Measurements from ENCODE around the gene NT5C1B. TPM values are rescaled to one million over a fixed set of nuclear protein-coding genes. Genes with fewer than 3 reads are reported as not detected.
"Not testable (repeated sequence)": the region's sequence is repeated elsewhere in the genome, so short reads cannot be mapped to it uniquely, and the experiment has no call there.

The NT5C1B gene
- total RNA-seq (not detected), polyA plus RNA-seq (under 1 TPM; 0.02 to 0.63 TPM)

DNA sequence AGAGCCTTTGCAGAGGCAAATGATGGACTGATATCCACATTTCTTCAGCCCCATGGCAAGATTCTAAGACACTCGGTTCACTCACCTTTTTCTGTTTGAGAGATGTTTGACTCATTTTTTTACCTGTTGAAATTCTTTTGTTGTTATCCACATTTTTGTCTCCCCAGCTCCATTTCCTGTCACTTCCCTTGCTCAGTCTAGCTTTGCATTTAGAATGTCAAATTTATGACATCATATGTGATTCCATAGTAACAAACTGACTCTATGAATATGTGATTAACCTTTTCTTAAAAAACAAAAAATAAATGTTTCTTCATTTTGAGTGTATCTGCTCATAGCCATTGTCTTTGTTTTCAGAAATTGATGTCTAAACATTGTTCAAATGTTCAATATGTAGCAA lies at the start of gene NT5C1B:
NT5C1B (minus strand) TSS at position 216 of the 400 bp plus-strand sequence; CDS start at position 115, 101 bp downstream.
- Histone ChIP-seq H3K9me3 (ENCODE audit: control insufficient read depth in 4 of 4, low read length in 3 of 4) (no peaks in the 10 kb centered on the region), H3K4me1 (ENCODE audit: control insufficient read depth in 4 of 4, insufficient read depth in 4 of 4, low read length in 3 of 4) (no peaks in the 10 kb centered on the region), H3K27ac (ENCODE audit: low read depth in 1 of 2, low read length in 2 of 2) (no peak within 1 kb of the TSS), H3K9ac (ENCODE audit: low read depth in 1 of 2, low read length in 2 of 2) (no peak within 1 kb of the TSS), H3K27me3 (ENCODE audit: control insufficient read depth in 4 of 4, insufficient read depth in 4 of 4, low read length in 3 of 4) (no peaks in the 10 kb centered on the region), H3K36me3 (ENCODE audit: control insufficient read depth in 4 of 4, insufficient read depth in 3 of 4, low read depth in 1 of 4, low read length in 3 of 4) (peaks cover 0 to 5% (median 0%) of the 10 kb centered on the region in 4 donors), H3K4me3 (ENCODE audit: low read depth in 1 of 3, low read length in 3 of 3) (no peak within 1 kb of the TSS)
- 95% methylated on average over 1 of the region's 1 CpG for WGBS
- no peak for TF ChIP-seq TAF1 (conservative IDR thresholded peaks at IDR 0.05)
- TF ChIP-seq HNF4G (IDR thresholded peaks at IDR 0.05) = no peak
- TF ChIP-seq, protein P1, sequence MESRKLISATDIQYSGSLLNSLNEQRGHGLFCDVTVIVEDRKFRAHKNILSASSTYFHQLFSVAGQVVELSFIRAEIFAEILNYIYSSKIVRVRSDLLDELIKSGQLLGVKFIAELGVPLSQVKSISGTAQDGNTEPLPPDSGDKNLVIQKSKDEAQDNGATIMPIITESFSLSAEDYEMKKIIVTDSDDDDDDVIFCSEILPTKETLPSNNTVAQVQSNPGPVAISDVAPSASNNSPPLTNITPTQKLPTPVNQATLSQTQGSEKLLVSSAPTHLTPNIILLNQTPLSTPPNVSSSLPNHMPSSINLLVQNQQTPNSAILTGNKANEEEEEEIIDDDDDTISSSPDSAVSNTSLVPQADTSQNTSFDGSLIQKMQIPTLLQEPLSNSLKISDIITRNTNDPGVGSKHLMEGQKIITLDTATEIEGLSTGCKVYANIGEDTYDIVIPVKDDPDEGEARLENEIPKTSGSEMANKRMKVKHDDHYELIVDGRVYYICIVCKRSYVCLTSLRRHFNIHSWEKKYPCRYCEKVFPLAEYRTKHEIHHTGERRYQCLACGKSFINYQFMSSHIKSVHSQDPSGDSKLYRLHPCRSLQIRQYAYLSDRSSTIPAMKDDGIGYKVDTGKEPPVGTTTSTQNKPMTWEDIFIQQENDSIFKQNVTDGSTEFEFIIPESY (IDR thresholded peaks at IDR 0.05) = no peak
- no peak for DNase-seq (ENCODE audit: low spot score)

DNA sequence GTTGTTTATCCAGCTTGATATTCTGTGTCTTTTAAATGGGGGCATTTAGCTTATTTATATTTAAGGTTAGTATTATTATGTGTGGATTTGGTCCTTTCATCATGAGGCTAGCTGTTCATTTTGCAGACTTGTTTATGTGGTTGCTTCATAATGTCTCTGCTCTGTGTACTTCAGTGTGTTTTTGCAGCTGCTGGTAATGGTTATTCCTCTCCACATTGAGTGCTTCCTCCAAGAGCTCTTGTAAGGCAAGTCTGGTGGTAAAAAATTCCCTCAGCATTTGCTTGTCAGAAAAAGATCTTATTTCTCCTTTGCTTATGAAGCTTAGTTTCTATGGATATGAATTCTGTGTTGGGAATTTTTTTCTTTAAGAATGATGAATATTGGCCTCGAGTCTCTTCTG lies 47.8 kb upstream of the NT5C1B start:
- DNase-seq (ENCODE audit: low spot score) = no peak
- H3K36me3 ChIP-seq (ENCODE audit: control insufficient read depth in 4 of 4, insufficient read depth in 3 of 4, low read depth in 1 of 4, low read length in 3 of 4) = no peaks in the 10 kb centered on the region
- no peak overlapping the region for H3K27ac ChIP-seq (ENCODE audit: low read depth in 1 of 2, low read length in 2 of 2)
- TF ChIP-seq, protein P2, sequence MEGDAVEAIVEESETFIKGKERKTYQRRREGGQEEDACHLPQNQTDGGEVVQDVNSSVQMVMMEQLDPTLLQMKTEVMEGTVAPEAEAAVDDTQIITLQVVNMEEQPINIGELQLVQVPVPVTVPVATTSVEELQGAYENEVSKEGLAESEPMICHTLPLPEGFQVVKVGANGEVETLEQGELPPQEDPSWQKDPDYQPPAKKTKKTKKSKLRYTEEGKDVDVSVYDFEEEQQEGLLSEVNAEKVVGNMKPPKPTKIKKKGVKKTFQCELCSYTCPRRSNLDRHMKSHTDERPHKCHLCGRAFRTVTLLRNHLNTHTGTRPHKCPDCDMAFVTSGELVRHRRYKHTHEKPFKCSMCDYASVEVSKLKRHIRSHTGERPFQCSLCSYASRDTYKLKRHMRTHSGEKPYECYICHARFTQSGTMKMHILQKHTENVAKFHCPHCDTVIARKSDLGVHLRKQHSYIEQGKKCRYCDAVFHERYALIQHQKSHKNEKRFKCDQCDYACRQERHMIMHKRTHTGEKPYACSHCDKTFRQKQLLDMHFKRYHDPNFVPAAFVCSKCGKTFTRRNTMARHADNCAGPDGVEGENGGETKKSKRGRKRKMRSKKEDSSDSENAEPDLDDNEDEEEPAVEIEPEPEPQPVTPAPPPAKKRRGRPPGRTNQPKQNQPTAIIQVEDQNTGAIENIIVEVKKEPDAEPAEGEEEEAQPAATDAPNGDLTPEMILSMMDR (IDR thresholded peaks at IDR 0.05; ENCODE audit: low read depth, low read length, missing input control) = no peak
- no peak for TF ChIP-seq RXRA (IDR thresholded peaks at IDR 0.05)
- TF ChIP-seq YY1 (IDR thresholded peaks at IDR 0.05) = no peak
- no peak for TF ChIP-seq TAF1 (conservative IDR thresholded peaks at IDR 0.05)
- TF ChIP-seq FOXA2 (IDR thresholded peaks at IDR 0.05) = no peak
- TF ChIP-seq GABPA (IDR thresholded peaks at IDR 0.05 in 1 of 2, conservative IDR thresholded peaks at IDR 0.05 in 1 of 2) = no peak
- no peak for TF ChIP-seq FOXA1 (IDR thresholded peaks at IDR 0.05)
- no peak for TF ChIP-seq SP1 (IDR thresholded peaks at IDR 0.05)
- TF ChIP-seq, protein P3, sequence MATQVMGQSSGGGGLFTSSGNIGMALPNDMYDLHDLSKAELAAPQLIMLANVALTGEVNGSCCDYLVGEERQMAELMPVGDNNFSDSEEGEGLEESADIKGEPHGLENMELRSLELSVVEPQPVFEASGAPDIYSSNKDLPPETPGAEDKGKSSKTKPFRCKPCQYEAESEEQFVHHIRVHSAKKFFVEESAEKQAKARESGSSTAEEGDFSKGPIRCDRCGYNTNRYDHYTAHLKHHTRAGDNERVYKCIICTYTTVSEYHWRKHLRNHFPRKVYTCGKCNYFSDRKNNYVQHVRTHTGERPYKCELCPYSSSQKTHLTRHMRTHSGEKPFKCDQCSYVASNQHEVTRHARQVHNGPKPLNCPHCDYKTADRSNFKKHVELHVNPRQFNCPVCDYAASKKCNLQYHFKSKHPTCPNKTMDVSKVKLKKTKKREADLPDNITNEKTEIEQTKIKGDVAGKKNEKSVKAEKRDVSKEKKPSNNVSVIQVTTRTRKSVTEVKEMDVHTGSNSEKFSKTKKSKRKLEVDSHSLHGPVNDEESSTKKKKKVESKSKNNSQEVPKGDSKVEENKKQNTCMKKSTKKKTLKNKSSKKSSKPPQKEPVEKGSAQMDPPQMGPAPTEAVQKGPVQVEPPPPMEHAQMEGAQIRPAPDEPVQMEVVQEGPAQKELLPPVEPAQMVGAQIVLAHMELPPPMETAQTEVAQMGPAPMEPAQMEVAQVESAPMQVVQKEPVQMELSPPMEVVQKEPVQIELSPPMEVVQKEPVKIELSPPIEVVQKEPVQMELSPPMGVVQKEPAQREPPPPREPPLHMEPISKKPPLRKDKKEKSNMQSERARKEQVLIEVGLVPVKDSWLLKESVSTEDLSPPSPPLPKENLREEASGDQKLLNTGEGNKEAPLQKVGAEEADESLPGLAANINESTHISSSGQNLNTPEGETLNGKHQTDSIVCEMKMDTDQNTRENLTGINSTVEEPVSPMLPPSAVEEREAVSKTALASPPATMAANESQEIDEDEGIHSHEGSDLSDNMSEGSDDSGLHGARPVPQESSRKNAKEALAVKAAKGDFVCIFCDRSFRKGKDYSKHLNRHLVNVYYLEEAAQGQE (IDR thresholded peaks at IDR 0.05) = no peak
- no peak for TF ChIP-seq EGR1 (IDR thresholded peaks at IDR 0.05; ENCODE audit: low read depth in 2 of 2)
- no peak for TF ChIP-seq JUND (IDR thresholded peaks at IDR 0.05)
- TF ChIP-seq NR2F2 (IDR thresholded peaks at IDR 0.05) = no peak
- TF ChIP-seq, protein P4, sequence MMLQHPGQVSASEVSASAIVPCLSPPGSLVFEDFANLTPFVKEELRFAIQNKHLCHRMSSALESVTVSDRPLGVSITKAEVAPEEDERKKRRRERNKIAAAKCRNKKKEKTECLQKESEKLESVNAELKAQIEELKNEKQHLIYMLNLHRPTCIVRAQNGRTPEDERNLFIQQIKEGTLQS (IDR thresholded peaks at IDR 0.05) = no peak
- no peak for TF ChIP-seq RAD21 (IDR thresholded peaks at IDR 0.05)
- TF ChIP-seq HNF4A (conservative IDR thresholded peaks at IDR 0.05) = no peak
- H3K9me3 ChIP-seq (ENCODE audit: control insufficient read depth in 4 of 4, low read length in 3 of 4) = peaks cover 0 to 9% (median 0%) of the 10 kb centered on the region in 4 donors
- no peak overlapping the region for H3K4me3 ChIP-seq (ENCODE audit: low read depth in 1 of 3, low read length in 3 of 3)
- H3K27me3 ChIP-seq (ENCODE audit: control insufficient read depth in 4 of 4, insufficient read depth in 4 of 4, low read length in 3 of 4) = no peaks in the 10 kb centered on the region
- WGBS = 77% methylated on average over 1 of the region's 1 CpG
- H3K9ac ChIP-seq (ENCODE audit: low read depth in 1 of 2, low read length in 2 of 2) = no peak overlapping the region
- H3K4me1 ChIP-seq (ENCODE audit: control insufficient read depth in 4 of 4, insufficient read depth in 4 of 4, low read length in 3 of 4) = no peaks in the 10 kb centered on the region

DNA sequence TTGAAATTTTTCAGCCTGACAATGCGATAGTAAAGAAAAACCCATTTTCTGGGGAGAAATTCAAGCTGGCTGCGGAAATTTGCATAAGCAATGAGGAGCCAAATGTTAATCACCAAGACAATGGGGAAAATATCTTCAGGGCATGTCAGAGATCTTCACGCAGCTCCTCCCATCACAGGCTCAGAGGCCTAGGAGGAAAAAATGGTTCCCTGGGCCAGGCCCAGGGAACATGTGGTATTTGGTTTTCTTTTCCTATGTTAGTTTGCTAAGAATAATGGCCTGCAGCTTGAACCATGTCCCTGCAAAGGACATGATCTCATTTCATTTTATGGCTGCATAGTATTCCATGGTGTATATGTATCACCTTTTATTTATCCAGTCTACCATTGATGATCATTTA lies 43.3 kb upstream of the NT5C1B start:
- H3K27me3 ChIP-seq (ENCODE audit: control insufficient read depth in 4 of 4, insufficient read depth in 4 of 4, low read length in 3 of 4); H3K27ac ChIP-seq (ENCODE audit: low read depth in 1 of 2, low read length in 2 of 2); H3K4me3 ChIP-seq (ENCODE audit: low read depth in 1 of 3, low read length in 3 of 3); H3K9ac ChIP-seq (ENCODE audit: low read depth in 1 of 2, low read length in 2 of 2); DNase-seq (ENCODE audit: low spot score); H3K4me1 ChIP-seq (ENCODE audit: control insufficient read depth in 4 of 4, insufficient read depth in 4 of 4, low read length in 3 of 4); H3K36me3 ChIP-seq (ENCODE audit: control insufficient read depth in 4 of 4, insufficient read depth in 3 of 4, low read depth in 1 of 4, low read length in 3 of 4); H3K9me3 ChIP-seq (ENCODE audit: control insufficient read depth in 4 of 4, low read length in 3 of 4): not testable (repeated sequence)
- 96% methylated on average over 3 of the region's 3 CpGs for WGBS
